GM12878 (cell line): Measurements from ENCODE around the gene EYS. TPM values are rescaled to one million over a fixed set of nuclear protein-coding genes. Genes with fewer than 3 reads are reported as not detected.

Source experiments
- ATAC-seq: fragments of 200-7000 bp; cut with Tn5 transposase; 3 replicates; pipeline ENCODE4 v1.9.1; 2020; ENCODE audit warnings: mild to moderate bottlenecking, moderate library complexity
- BruUV-seq: library from RNA; stranded (reverse); fragments of 400-500 nt; replicated peaks from 2 replicates; lab custom pipeline; 2021; lab: Mats Ljungman, UMichigan
- CTCF ChIA-PET: fragments of 300-600 bp; sonication (Branson Sonifier 250); formaldehyde crosslinking; extraction: SDS; loops from one replicate; lab custom pipeline; 2021; ENCODE audit warnings: inconsistent platforms; lab: Yijun Ruan, JAX
- POLR2A ChIA-PET: fragments of 350-600 bp; formaldehyde crosslinking; extraction: SDS; loops from one replicate; lab custom pipeline; 2021; ENCODE audit warnings: inconsistent platforms; lab: Charles Lee
- RAD21 ChIA-PET: fragments of 300-600 bp; sonication (Branson Sonifier 250); formaldehyde crosslinking; loops from one replicate; lab custom pipeline; 2023; ENCODE audit warnings: antibody characterized with exemption; ENCODE audit not compliant: unreplicated experiment; lab: Charles Lee
- SMC1A ChIA-PET: fragments of 300-600 bp; sonication (Branson Sonifier 250); formaldehyde crosslinking; loops from one replicate; lab custom pipeline; 2023; ENCODE audit not compliant: unreplicated experiment, uncharacterized antibody; lab: Charles Lee
- DNase-seq: peaks from one replicate; pipeline ENCODE4 v3.0.0-alpha.2; 2011; ENCODE audit warnings: low read depth, low spot score
- FAIRE-seq: peaks from 3 replicates; lab custom pipeline; 2011; peaks lifted over from hg19 to GRCh38; lab: Jason Lieb, UNC
- H2AFZ ChIP-seq: 2 replicates; pipeline ENCODE4 v1.6.0; 2011; ENCODE audit warnings: low read depth, low read length, control low read depth; ENCODE audit not compliant: control insufficient read depth
- H3K27ac ChIP-seq: 2 replicates; pipeline ENCODE4 v1.5.1; 2011; ENCODE audit warnings: control low read depth; ENCODE audit not compliant: control insufficient read depth, insufficient read depth
- H3K27me3 ChIP-seq, 2 experiments: replicated peaks in 1 of 2; 2 replicates each; pipeline versions ENCODE4 v1.6.0 to v1.6.1; 2011; ENCODE audit warnings: low read length in 1 of 2; ENCODE audit not compliant: control insufficient read depth in 2 of 2, insufficient read depth in 2 of 2
- H3K36me3 ChIP-seq, 2 experiments: 2 replicates each; pipeline ENCODE4 v1.5.1; 2011; ENCODE audit warnings: low read length in 1 of 2; ENCODE audit not compliant: control insufficient read depth in 2 of 2, insufficient read depth in 2 of 2
- H3K4me1 ChIP-seq: 2 replicates; pipeline ENCODE4 v1.6.1; 2011; ENCODE audit warnings: mild to moderate bottlenecking, low read length, moderate library complexity, mixed read lengths; ENCODE audit not compliant: control insufficient read depth, insufficient read depth
- H3K4me2 ChIP-seq: 2 replicates; pipeline ENCODE4 v1.6.0; 2011; ENCODE audit warnings: control low read depth; ENCODE audit not compliant: control insufficient read depth, insufficient read depth
- H3K4me3 ChIP-seq: fragments of 200-600 bp; sonication (generic); 2 replicates; pipeline ENCODE4 v1.5.1; 2016
- H3K79me2 ChIP-seq: 2 replicates; pipeline ENCODE4 v1.6.0; 2011; ENCODE audit warnings: low read length; ENCODE audit not compliant: control insufficient read depth, insufficient read depth
- H3K9ac ChIP-seq: 2 replicates; pipeline ENCODE4 v1.8.0; 2011; ENCODE audit warnings: low read length, control low read depth, mixed read lengths; ENCODE audit not compliant: control insufficient read depth, insufficient read depth
- H3K9me3 ChIP-seq: replicated peaks from 3 replicates; pipeline ENCODE4 v1.5.1; 2011; ENCODE audit warnings: mild to moderate bottlenecking, low read length; ENCODE audit not compliant: control insufficient read depth, insufficient read depth
- H4K20me1 ChIP-seq: 2 replicates; pipeline ENCODE4 v1.6.0; 2011; ENCODE audit not compliant: control insufficient read depth, insufficient read depth
- ATF7 ChIP-seq: fragments of 450-650 bp; IDR thresholded peaks from 2 replicates; pipeline ENCODE4 v1.6.1; 2016; ENCODE audit warnings: low read depth, mild to moderate bottlenecking
- BACH1 ChIP-seq: fragments of 450-650 bp; IDR thresholded peaks from 2 replicates; pipeline ENCODE4 v1.6.1; 2017; ENCODE audit warnings: mild to moderate bottlenecking, borderline replicate concordance
- BCL11A ChIP-seq: IDR thresholded peaks from 2 replicates; pipeline ENCODE4 v1.6.1; 2011; ENCODE audit warnings: low read depth, low read length
- FOXM1 ChIP-seq: IDR thresholded peaks from 2 replicates; pipeline ENCODE4 v1.6.1; 2012; ENCODE audit warnings: low read depth, mild to moderate bottlenecking, inconsistent platforms, low read length, moderate library complexity
- NR2C2 ChIP-seq: IDR thresholded peaks from 2 replicates; pipeline ENCODE4 v1.6.1; 2011; ENCODE audit warnings: borderline replicate concordance, low read depth; ENCODE audit not compliant: control insufficient read depth, insufficient read length
- POU2F2 ChIP-seq: IDR thresholded peaks from 3 replicates; pipeline ENCODE4 v1.6.1; 2011; ENCODE audit warnings: low read depth, mild to moderate bottlenecking, low read length, borderline replicate concordance
- WRNIP1 ChIP-seq: IDR thresholded peaks from 2 replicates; pipeline ENCODE4 v1.6.1; 2011; ENCODE audit warnings: low read depth, low read length, improper control_type of control experiment, borderline replicate concordance
- ZNF217 ChIP-seq: fragments of 450-650 bp; IDR thresholded peaks from 2 replicates; pipeline ENCODE4 v1.6.1; 2017; ENCODE audit warnings: antibody characterized with exemption, mild to moderate bottlenecking
- ZNF274 ChIP-seq: IDR thresholded peaks from one replicate; pipeline ENCODE4 v1.8.0; 2011; ENCODE audit not compliant: insufficient read length, insufficient read depth
- ZNF384 ChIP-seq: IDR thresholded peaks from 2 replicates; pipeline ENCODE4 v1.6.1; 2012; ENCODE audit warnings: low read depth, mild to moderate bottlenecking, low read length, improper control_type of control experiment, borderline replicate concordance
- ZSCAN29 ChIP-seq: fragments of 450-650 bp; IDR thresholded peaks from 2 replicates; pipeline ENCODE4 v1.6.1; 2017; ENCODE audit warnings: mild to moderate bottlenecking, moderate library complexity
- WGBS: methylation state at CpG from one replicate; pipeline ENCODE4 v1.1.6; 2016; ENCODE audit warnings: low lambda C conversion rate; ENCODE audit not compliant: insufficient replicate concordance, insufficient coverage; ENCODE audit errors: missing lambda C conversion rate; 5-methylcytosine and 5-hydroxymethylcytosine counted together
- in situ Hi-C: fragments of 300-500 bp; cut with MboI; formaldehyde crosslinking; loops from 9 replicates; pipeline ENCODE4 v1.14.3; 2018; ENCODE audit warnings: mixed read lengths
- intact Hi-C: fragments of 100-400 bp; cut with micrococcal nuclease; formaldehyde crosslinking; loops from one replicate; pipeline ENCODE4 v1.14.2; 2022; ENCODE audit not compliant: unreplicated experiment
- polyA plus RNA-seq, 11 experiments: library from polyadenylated mRNA; depleted of rRNA in 4 of 11; unstranded in 6 of 11; stranded (reverse) in 5 of 11; fragments of >200 nt; fragmentation: Nextera tagmentation in 4 of 11; fragmentation: Illumina TruSeq in 1 of 11; extraction: Ambion mirVana in 4 of 11; extraction: Trizol in 1 of 11; gene quantifications; 1 replicate in 1 of 11; 2 replicates in 10 of 11; pipeline versions ENCODE4 v1.2.1 to v1.2.3, GENCODE V29; 2011 to 2016; ENCODE audit warnings: inconsistent platforms in 2 of 11, missing spikeins in 2 of 11, low read depth in 1 of 11
- total RNA-seq, 4 experiments: library from RNA; depleted of rRNA in 3 of 4; stranded (reverse); fragments of >200 nt in 3 of 4; fragmentation: Illumina TruSeq in 1 of 4; extraction: Trizol in 1 of 4; gene quantifications; 2 replicates each; pipeline versions ENCODE4 v1.2.1 to v1.2.3, GENCODE V29; 2013 to 2021
- TF ChIP-seq, protein P1 (sequence below): fragments of 450-650 bp; IDR thresholded peaks from 2 replicates; pipeline ENCODE4 v1.6.1; 2017; ENCODE audit warnings: mild to moderate bottlenecking, low read depth, inconsistent platforms; ENCODE audit not compliant: poor library complexity, severe bottlenecking
- TF ChIP-seq, protein P2 (sequence below): IDR thresholded peaks from 2 replicates; pipeline ENCODE4 v1.6.1; 2012; ENCODE audit warnings: improper control_type of control experiment, low read depth, low read length; ENCODE audit not compliant: insufficient replicate concordance

The EYS gene
- total and polyA plus RNA-seq, 10 of the 15 experiments (the other 5 are each of a cell fraction or from before 2014, with no cell fraction given): under 0.01 to 0.14 (median 0.02) TPM; not detected in 1

DNA sequence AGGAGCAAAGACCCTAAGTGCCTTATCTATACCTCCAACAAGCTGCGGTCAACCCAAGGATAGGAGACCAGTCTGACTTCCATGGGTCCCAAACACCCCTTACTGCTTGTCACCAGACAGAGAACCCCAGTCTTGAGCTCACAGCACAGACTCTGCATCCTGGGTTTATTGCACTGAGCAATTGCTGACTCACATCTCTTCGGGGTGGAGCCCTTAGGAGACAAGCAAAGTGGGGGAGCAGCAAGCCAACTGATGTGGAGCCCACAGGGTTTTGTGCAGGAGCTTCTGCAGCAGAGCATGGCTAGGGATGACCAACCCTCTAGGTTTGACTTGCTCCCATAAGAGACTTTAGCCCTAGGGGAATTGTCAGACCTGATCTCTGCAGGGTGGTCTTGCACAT lies 38.6 kb upstream of the EYS start:
- H3K9ac ChIP-seq: no peak overlapping the region
- H3K79me2 ChIP-seq: no peaks in the 10 kb centered on the region
- FAIRE-seq (no peak), ATAC-seq (no peak), DNase-seq (no peak)
- H3K27me3 ChIP-seq: no peaks in the 10 kb centered on the region
- H3K36me3 ChIP-seq: no peaks in the 10 kb centered on the region
- no peak overlapping the region for H3K4me2 ChIP-seq
- RAD21 ChIA-PET: no interaction called here
- CTCF ChIA-PET: no interaction called here
- WGBS: 32% methylated on average over 2 of the region's 2 CpGs
- no peak overlapping the region for H3K27ac ChIP-seq
- in situ Hi-C loops (no loop called here), intact Hi-C loops (no loop called here)
- TF ChIP-seq, protein P1, sequence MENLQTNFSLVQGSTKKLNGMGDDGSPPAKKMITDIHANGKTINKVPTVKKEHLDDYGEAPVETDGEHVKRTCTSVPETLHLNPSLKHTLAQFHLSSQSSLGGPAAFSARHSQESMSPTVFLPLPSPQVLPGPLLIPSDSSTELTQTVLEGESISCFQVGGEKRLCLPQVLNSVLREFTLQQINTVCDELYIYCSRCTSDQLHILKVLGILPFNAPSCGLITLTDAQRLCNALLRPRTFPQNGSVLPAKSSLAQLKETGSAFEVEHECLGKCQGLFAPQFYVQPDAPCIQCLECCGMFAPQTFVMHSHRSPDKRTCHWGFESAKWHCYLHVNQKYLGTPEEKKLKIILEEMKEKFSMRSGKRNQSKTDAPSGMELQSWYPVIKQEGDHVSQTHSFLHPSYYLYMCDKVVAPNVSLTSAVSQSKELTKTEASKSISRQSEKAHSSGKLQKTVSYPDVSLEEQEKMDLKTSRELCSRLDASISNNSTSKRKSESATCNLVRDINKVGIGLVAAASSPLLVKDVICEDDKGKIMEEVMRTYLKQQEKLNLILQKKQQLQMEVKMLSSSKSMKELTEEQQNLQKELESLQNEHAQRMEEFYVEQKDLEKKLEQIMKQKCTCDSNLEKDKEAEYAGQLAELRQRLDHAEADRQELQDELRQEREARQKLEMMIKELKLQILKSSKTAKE: no peak
- TF ChIP-seq ZNF217 (no peak), NR2C2 (no peak), POU2F2 (no peak), ZNF274 (no peak), WRNIP1 (no peak), ZNF384 (no peak), BACH1 (no peak), FOXM1 (no peak), ZSCAN29 (no peak), ATF7 (no peak), BCL11A (no peak)
- TF ChIP-seq, protein P2, sequence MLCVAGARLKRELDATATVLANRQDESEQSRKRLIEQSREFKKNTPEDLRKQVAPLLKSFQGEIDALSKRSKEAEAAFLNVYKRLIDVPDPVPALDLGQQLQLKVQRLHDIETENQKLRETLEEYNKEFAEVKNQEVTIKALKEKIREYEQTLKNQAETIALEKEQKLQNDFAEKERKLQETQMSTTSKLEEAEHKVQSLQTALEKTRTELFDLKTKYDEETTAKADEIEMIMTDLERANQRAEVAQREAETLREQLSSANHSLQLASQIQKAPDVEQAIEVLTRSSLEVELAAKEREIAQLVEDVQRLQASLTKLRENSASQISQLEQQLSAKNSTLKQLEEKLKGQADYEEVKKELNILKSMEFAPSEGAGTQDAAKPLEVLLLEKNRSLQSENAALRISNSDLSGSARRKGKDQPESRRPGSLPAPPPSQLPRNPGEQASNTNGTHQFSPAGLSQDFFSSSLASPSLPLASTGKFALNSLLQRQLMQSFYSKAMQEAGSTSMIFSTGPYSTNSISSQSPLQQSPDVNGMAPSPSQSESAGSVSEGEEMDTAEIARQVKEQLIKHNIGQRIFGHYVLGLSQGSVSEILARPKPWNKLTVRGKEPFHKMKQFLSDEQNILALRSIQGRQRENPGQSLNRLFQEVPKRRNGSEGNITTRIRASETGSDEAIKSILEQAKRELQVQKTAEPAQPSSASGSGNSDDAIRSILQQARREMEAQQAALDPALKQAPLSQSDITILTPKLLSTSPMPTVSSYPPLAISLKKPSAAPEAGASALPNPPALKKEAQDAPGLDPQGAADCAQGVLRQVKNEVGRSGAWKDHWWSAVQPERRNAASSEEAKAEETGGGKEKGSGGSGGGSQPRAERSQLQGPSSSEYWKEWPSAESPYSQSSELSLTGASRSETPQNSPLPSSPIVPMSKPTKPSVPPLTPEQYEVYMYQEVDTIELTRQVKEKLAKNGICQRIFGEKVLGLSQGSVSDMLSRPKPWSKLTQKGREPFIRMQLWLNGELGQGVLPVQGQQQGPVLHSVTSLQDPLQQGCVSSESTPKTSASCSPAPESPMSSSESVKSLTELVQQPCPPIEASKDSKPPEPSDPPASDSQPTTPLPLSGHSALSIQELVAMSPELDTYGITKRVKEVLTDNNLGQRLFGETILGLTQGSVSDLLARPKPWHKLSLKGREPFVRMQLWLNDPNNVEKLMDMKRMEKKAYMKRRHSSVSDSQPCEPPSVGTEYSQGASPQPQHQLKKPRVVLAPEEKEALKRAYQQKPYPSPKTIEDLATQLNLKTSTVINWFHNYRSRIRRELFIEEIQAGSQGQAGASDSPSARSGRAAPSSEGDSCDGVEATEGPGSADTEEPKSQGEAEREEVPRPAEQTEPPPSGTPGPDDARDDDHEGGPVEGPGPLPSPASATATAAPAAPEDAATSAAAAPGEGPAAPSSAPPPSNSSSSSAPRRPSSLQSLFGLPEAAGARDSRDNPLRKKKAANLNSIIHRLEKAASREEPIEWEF: no peak
- H3K4me1 ChIP-seq: no peaks in the 10 kb centered on the region
- no peaks in the 10 kb centered on the region for H4K20me1 ChIP-seq
- BruUV-seq: no TSS peak
- H2AFZ ChIP-seq: no peak overlapping the region
- H3K9me3 ChIP-seq: no peaks in the 10 kb centered on the region
- SMC1A ChIA-PET: no interaction called here
- POLR2A ChIA-PET: no interaction called here
- no peak overlapping the region for H3K4me3 ChIP-seq
